ENCODE results near the gene TRIM44.
"Not testable (repeated sequence)": the region's sequence is repeated elsewhere in the genome, so short reads cannot be mapped to it uniquely, and the experiment has no call there.

Gene TRIM44

GRCh38 chr11:35633827-35634423 is 28.6 kb upstream of the TRIM44 start:
- DNase-seq, result no peak

GRCh38 chr11:35635933-35636332 is 26.6 kb upstream of the TRIM44 start:
- no peak for DNase-seq

GRCh38 chr11:35639591-35640179 is 22.9 kb upstream of the TRIM44 start:
- DNase-seq, result no peak

GRCh38 chr11:35641171-35641897 is 21.2 kb upstream of the TRIM44 start:
- DNase-seq, result no peak

GRCh38 chr11:35641964-35642363 is 20.6 kb upstream of the TRIM44 start:
- no peak for DNase-seq

DNA sequence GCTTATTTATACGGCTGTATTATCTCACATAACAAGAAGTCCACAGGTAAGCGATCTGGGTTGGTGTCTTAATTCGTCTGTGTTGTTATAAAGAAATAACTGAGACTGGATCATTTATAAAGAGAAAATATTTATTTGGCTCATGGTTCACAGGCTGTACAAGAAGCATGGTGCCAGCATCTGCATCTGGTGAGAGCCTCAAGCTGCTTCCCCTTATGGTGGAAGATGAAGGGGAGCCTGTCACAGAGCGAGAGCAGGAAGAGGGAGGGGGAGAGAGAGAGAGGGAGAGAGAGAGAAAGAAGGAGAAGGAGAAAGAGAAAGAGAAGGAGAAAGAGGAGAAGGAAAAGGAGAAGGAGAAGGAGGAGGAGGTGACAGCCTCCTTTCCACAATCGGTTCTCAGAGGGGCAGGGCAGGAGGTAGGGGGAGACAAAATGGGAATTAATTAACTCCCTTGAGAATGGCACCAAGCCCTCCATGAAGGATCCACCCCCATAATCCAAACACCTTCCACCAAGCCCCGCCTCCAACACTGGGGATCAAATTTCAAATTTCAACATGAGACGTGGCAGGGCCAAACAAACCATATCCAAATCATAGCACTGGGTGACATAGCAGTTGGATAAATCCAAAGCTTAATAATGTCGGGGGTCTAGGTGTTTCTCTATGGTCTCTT is 15.0 kb upstream of the TRIM44 start:
- DNase-seq, result no peak

DNA sequence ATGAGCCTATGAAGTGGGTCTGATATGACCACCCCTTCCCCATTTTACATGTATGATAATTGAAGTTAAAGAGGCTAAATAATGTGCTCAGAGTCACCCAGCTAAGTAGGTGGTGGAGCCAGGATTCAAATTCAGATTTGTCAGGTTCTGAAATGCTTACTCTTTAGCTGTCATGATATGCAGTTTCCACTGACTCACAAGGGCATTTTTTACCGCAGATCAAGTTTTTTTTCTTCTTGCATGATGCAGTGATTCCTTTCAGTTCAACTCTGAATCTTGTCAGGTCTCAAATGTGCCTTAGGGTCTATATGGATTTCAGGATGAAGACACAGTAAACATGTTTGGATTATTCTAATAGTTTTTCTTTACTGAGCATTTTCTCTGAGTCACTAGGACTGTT is 12.6 kb upstream of the TRIM44 start:
- no peak for DNase-seq

DNA sequence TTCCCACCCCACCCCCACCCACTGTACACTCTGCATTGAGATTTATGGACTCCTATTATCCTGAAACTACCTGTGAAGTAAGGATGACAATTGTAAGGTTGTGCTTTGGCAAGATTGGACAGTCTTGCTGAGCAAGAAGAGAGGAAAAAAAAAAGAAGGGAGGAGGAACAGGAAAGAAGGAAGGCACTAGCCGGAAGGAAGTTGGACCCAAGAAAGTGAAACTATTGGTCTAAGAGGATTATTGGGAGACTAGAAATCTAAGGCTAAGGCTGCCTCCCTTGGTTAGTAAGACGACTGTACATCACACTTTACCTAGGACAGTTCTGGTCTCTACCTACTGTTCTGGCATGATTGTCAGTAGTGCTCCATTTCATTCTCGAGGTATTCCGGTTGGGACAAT is 12.1 kb upstream of the TRIM44 start:
- no peak for DNase-seq

GRCh38 chr11:35651263-35651662 is 11.3 kb upstream of the TRIM44 start:
- no peak for DNase-seq

GRCh38 chr11:35652786-35653185 is 9.8 kb upstream of the TRIM44 start:
- not testable (repeated sequence) for DNase-seq

GRCh38 chr11:35654711-35655110 is 7.9 kb upstream of the TRIM44 start:
- no peak for DNase-seq

DNA sequence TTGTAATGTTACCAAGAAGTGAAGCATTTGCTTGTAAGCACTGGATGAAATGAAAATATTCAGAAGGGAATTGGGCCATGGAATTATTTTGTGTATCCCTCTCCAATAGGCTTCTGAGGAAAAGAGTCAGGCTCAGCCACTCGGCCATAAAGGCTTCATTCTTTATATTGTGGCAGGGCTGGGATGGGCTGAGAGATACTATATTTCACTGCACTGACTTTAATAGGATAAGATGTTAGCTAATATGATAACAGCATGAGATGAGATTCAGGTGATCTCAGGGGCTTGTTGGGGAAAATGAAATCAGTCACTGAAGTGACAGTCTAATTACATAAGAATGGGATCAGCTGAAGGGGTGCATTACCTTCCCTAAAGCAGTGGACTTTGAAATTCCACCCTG is 7.3 kb upstream of the TRIM44 start:
- no peak for DNase-seq

GRCh38 chr11:35655856-35656255 is 6.7 kb upstream of the TRIM44 start:
- DNase-seq, result no peak

DNA sequence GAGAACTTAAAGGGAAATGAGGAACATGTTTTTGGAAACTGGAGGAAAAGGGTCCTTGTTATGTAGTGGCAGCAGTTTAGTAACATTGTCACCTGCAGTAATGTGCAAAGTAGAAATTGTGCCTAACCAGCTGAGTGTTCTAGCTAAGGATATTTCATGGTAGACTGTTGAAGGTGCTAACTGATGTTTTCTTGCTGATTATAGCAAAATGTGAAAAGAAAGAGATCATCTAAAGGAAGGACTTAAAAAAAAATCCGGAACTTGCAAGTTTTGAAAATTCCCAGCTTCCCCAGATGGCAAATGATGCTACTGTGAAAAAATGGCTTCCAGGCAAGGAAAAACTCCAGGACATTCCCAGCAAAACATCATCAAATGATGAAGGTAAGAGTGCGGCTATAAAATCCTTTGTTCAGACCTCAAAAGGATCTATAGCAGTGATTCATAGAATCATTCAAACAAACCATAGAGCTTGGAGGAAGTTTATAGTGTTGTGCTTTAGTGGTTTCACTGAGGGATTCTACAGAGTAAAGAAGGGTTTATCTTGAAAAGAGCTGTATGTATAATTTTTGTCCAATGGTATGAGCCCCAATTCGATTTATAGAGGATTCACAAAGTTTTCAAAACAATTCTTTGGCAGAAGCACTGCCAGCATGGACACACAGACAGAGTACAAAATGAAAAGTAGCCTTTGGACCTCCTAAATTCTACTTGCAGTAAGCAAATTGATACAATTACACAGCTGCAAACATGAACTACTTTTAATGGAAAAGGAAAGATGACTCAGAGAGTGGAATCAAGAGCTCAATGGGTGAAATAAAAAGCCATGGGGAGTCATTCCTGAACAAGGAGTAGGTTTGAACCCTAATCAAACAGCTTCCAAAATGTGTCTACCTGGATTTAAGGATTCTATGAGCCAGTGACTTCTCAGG is 4.3 kb upstream of the TRIM44 start:
- DNase-seq, result no peak

DNA sequence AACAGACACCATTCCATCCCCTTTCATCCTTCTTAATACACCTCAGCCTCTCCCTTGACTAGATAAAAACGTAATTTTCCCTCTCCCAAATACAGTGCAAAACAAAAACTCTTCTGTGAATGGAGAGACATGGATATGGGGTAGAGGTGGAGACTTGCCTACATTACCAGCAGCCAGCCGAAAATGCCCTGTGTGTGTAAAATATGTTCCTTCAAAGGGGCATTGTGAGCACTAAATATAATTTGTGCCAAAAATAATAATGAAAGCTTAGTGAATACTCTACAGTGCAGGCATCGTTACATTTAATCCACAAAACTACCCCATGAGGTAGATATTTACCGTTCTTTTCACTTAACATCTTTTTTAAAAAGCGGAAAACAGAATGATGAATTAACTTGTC is 1.0 kb upstream of the TRIM44 start:
- no peak for DNase-seq

- DNase-seq, result no peak
Measured at GRCh38 chr11:35662061-35662648, 420 bp upstream of the TRIM44 start.

- DNase-seq, result no peak
Measured at GRCh38 chr11:35663408-35663702, 780 bp downstream of the TRIM44 start.

DNA sequence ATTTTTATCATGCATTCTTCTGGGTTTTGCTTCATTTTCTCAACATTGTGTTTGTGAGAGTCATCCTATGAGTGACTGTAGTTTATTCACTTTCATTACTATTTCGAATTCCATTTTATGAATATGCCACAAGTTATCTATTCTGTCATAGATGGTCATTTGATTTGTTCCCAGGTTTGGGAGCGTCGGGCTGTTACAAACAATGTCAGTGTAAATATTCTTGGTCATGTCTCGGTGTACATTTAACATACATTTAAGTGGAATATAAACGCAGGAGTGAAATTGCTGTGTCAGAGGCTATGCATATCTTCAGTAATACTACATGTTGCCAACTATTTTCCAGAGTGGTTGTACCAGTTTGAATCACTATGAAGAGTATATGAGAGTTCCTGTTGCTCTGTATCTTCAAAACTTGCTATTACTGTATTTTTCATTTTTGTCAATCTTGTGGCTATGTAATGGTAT is 2.4 kb downstream of the TRIM44 start:
- DNase-seq, result peak; percentile 6

DNA sequence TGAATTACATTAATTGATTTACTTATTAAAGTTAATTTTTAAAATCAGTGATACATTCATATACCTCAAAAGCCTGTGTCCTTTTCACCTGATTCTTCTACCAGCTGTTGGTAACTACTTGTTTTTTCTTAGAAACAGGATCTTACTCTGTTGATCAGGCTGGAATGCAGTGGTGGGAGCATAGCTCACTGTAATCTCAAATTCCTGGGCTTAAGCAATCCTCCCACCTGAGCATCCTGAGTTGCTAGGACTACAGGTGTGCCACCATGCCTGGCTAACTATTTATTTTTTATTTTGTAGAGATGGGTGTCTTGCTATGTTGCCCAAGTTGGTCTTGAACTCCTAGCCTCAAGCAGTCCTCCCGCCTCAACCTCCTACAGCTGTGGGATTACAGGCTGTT is 4.7 kb downstream of the TRIM44 start:
- no peak for DNase-seq

- DNase-seq, result not testable (repeated sequence)
Measured at GRCh38 chr11:35668350-35668749, 5.8 kb downstream of the TRIM44 start.

DNA sequence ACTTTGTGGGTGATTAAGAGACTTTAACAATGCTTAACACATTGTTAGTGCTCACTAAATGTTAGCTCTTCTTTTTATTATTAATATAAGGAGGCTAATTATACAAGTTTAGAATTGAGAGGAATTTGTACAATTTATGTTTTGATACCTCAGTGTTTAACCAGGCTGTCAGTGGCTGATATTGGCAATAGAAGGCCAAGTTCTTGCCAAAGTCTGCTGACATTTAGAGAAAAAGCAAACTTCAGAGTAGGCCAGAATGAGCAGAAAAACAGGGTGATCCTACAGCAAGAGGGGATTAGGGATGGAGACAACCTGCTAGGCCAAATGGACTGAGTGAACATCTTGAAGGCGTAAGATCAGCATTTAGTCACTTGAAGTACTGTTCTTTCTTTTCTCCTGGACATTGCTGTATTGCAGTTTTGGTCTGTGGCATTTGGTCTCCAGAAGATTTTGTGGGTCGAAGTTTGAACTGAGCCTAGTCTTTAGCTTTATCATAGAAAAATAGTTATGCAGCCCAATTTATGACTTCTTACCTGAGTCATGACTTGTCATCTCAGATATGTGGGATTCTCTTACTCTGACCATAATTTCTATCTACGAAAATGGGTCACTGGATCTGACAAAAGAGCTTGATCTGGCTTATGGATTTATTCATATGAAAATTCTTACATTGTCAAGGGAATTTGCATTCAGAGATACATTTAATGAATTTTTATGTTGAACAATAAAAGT is 9.0 kb downstream of the TRIM44 start:
- no peak for DNase-seq

DNA sequence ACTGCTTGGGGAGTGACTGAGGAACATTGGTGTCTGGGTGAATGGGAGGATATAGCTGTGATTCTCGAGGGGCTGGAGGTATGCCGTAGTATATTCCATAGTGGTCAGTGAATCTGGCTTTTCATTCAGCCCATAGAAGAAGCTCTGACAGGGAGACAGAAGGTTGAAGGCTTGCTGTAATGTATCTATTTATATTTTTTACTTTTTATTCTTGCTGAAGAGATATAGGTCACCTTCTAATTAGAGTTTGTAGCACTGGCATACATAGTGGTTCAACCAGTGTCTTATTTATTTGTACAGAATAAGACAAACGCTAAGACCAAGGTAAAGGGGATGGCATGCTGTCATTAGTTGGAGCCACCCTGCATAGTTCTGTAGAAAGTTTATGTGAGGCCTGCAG is 10.0 kb downstream of the TRIM44 start:
- no peak for DNase-seq
